Measurements from ENCODE around the gene RUVBL2.
"Not testable (repeated sequence)": the region's sequence is repeated elsewhere in the genome, so short reads cannot be mapped to it uniquely, and the experiment has no call there.

RUVBL2 gene

DNA sequence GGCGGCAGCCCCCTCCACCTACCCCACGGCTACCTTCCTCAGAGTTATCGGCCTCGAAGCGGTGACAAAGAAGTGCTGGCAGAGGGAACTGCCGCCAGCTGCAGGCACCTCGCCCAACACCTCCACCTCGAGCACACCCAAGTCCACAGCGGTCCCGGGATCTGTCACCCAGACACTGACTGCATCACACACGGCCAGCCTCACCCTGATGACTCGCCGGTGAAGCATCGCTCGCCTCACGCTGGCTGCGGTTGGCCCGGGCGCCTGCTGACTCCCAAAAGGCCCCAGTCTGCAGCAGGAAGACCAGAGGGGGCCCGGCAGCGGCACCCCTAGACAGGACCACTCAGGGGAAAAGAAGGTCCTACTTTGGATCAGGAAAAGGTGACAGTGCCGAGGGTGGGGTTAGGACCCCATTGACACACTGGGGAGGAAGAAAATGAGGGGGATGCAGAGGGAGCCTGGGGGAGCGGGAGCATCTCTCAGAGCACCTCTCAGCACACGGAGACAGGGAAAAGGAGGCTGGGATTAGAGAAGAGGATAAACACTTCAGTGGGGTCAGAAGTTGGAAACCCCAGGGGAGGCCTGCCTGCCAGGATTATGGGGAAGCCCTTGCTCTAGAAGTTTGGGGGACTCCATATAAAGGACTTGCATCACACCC, 56.8 kb downstream of the RUVBL2 start:
- not testable (repeated sequence) for DNase-seq

DNA sequence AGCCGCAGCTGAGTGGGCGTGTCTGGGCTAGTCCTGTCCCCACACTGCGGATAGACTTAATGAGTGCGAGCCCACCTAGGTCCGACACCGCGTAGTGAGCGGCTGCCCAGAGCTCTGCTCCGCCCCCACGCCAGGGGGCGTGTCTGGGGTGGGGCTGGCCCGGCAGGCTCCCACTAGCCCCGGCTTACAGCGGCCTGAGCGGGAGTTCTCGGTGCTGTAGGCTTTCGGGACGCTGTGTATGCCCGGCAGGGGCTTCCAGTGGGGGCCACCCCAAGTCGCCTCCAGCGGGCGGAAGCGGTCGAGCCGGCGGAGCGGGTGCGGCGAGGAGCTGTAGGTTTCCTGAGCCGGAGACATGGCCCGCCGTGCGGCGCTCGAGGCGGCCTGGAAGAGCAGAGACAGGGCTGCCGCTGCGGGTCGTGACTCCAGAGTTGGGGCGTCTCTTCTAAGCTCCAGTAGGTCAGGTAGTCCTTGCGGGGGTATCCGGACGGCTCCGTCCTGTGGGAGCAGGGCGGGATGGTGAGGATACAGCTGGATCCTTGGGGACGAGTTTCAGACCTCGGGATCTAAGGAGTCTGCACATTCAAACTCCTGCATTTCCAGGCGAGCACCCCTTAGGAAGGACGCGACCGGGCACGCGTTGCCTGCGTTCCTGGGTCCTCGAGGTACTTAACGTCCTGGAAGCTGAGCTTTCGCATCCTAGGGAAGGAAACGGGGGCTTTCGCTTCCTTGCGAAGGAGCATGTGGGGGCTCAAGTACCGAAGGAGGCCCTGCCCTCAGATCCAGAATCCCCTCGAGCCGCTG, 62.6 kb downstream of the RUVBL2 start:
- DNase-seq = peak; percentile 45

DNA sequence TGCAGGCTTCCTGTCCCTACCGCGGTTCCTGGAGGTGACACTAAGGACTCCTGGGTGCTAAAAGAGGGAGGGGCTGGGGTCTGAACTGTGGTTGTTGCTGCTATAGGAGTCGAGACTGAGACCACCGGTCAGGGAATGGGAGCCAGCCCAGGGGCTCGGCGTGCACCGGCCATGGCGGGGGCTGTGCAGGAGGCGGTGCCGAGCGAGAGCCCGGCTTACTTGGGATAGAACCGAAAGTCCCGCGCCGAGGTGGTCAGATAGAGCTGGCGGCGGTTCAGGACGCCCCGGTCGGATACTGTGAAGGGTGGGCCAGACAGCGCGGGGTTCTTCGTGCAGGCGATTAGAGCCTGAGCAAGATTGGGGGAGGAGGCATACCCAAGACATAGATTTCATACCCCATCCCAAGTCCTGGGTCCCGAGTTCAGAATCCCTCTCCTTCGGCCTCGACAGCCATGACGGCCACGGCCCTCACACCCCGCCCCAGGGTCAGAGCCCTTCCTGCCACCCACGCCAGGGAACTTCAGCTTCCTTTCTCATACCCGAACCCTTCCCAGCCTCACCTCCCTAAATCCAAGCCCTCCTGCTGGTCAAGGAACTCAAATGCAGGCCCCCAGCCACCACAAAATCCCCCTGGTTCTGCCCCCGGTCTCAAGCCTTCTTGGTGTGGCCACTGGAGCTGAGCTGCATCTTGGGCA, 63.4 kb downstream of the RUVBL2 start:
- not testable (repeated sequence) for DNase-seq

DNA sequence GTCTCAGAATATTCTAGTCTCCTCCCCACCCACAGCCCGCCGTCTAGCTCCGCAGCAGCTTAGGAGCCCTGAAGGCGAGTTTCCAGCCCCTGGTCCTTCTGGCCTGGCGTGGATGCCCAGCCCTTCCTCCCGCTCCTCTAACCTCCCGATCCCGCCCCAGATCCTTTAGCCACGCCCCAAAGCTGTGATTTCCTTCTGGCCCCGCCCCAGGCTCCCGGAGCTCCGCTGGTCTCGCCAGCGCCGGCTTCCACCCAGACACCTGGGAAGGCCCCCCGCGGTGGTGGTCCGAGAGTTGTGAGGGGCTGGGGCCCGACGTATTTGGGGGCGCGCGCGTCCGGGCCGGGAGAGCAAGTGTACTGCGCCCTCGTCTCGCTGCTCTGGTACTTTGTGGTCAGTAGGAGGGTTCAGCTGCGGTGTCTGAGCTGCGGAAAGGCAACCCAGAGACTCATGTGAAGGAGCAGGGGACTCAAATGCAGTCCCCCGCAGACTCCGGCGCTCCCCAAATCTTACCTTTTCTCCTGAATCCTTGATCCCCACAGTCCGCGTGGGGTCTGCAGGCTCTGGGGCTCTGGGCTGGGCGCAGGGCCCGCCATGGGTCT, 64.0 kb downstream of the RUVBL2 start, which contains the start of gene CGB7:
Gene CGB7, minus strand, starts transcription at position 114 of the 599 bp plus-strand sequence. CDS start 2,374 bp downstream, outside the sequence.
- DNase-seq = peak; percentile 34

DNA sequence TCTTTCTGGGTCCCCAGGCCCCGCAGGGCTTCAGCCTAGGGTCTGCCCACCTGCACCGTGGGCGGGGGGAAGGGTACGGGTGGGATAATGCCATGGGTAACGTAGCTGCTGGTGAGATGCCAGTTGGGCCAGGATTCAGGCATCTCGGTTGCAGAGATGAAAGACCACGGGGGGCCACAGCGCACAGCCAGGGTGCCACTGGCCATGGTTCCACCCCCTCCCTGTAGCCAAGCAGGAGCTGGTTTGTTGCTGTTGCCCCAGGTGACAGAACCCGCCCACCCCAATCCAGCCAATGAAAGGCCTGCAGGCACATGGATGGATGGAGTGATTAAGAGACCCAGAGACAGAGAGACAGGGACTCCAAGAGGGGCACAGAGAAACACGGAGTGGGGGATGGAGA, 64.9 kb downstream of the RUVBL2 start:
- DNase-seq = no peak

DNA sequence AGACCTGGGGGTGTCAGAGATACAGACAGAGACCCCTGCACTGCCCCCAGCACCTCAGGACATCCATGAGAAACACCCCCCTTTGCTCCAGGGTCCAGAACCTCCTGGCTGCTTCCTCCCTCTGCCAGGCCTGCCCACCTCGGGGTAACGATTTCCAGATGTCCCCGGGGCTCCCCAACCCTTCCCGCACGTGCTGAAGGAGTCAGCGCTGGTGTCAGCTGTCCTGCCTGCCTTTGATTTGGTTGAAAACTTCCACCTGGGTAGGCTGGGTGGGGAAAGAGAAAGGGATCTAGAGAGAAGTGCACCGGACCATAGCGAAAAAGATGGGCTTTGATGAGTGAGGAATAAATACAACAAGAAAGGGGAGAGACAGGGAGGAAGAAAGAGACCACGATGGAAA, 65.4 kb downstream of the RUVBL2 start:
- no peak for DNase-seq

DNA sequence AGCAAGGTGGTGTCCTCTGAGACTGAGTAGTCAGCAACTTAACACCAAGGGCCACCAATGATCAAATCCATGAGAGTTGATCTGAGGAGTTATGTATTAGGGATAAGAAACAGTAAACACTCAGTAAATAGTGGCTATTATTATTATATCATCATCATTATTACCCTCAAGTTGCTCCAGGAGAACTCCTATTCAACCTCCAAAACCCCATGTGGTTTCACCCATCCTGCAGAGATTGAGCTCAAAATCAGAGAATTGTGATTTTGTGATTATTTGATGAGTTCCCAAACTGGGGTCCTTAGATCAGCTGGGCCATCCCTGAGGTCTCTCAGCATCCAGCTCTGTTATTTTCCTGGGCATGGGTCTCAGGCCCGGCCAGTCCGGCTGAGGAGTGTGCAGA, 67.3 kb downstream of the RUVBL2 start:
- DNase-seq = no peak

DNA sequence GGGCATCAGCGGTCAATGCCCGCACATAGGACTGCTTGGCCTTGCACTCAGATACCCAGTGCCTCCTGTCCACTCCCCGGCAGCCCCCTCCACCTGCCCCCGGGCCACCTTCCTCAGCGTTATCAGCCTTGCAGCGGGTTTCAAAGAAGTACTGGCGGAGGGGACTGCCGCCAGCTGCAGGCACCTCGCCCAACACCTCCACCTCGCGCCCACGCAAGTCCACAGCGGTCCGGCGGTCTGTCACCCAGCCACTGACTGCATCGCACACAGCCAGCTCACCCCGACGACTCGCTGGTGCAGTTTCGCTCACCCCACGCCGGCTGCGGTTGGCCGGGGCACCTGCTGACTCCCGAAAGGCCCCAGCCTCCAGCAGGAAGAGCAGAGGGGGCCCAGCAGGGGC, 67.8 kb downstream of the RUVBL2 start:
- DNase-seq = no peak

DNA sequence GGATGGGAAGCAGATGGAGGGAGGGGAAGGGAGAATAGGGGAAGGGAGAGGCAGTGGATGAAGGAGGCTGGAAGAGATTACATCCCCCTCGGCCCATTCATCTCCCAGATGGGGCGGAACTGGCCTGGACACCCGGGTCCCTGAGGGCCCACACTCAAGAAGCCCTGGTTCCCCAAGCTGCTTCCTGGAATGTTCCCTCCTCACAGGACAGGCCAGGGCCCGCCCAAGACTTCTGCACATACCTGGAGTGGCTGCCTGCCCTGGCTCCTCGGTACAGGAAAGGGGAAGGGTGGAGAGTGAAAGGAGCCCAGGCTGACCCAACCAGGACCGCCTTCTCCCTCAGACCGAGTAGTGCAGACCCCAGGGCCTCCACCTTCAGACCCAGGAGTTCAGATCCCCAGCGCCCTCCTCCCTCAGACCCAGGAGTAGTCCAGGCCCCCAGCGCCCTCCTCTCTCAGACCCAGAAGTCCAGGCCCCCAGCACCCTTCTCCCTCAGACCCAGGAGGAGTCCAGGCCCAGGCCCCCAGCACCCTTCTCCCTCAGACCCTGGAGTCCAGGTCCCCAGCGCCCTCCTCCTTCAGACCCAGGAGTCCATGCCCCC, 70.4 kb downstream of the RUVBL2 start:
- DNase-seq = no peak

DNA sequence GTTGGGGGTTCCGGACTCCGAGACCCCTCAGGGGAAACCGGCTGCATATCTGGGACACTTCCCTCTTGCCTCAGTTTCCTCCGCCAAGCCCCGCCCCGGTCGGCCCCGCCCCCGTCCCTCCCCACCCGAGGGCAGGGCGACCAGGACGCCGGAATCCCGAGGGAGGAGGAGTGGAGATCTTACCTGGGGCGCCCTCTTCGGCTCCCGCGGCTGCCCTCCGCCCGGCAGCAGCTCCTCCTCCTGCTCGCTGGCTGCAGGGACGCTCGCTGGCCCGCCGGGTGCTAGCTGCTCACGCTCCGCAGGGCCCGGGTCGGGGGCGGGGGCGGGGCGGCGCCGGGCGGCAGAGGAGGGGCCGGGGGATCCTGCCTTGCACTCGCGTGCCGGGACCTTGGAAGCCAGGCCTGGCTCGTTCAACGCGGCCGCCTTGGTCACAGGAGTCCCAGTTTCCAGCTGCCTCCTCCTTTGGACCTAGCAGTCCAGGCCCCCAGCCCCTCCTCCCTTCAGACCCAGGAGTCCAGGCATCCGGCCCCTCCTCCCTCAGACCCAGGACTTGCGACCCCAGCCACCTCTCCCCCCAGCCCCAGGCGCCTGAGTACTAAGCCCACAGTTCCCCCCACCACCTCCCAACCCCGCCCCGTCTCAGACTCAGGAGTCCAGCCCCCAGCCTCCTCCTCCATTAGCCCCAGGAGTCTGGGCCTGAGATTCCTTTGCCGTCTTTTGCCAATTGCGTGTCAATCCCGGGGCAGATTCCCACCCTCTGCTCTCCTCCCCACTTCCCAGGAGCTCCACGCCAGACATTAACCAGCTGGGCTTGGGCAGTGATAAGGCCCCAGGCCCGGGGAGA, 71.3 kb downstream of the RUVBL2 start, which contains the start of gene NTF4:
Gene NTF4, minus strand, starts transcription at position 51 of the 844 bp plus-strand sequence. CDS start 2,821 bp downstream, outside the sequence.
- no peak for DNase-seq

Measured in CD4-positive, alpha-beta T cell treated with Interleukin-17A for 1 hour (primary cell).